Kidney epithelial cell (primary cell): ENCODE results near the gene SLTM. TPM values are rescaled to one million over a fixed set of nuclear protein-coding genes. Genes with fewer than 3 reads are reported as not detected.
"Not testable (repeated sequence)": the region's sequence is repeated elsewhere in the genome, so short reads cannot be mapped to it uniquely, and the experiment has no call there.

Experiments used
- DNase-seq: peaks from one replicate; pipeline ENCODE4 v3.0.0-alpha.2; 2010; ENCODE audit warnings: low read depth
- H3K27me3 ChIP-seq: 2 replicates; pipeline ENCODE4 v1.6.0; 2011; ENCODE audit warnings: low read length; ENCODE audit not compliant: control insufficient read depth, insufficient read depth
- H3K36me3 ChIP-seq: 2 replicates; pipeline ENCODE4 v1.5.1; 2011; ENCODE audit warnings: low read length; ENCODE audit not compliant: control insufficient read depth, insufficient read depth
- H3K4me3 ChIP-seq: 2 replicates; pipeline ENCODE4 v1.5.1; 2011; ENCODE audit warnings: low read depth, mild to moderate bottlenecking, control low read depth, low read length
- CTCF ChIP-seq: IDR thresholded peaks from 2 replicates; pipeline ENCODE4 v1.5.1; 2011; ENCODE audit warnings: mild to moderate bottlenecking, moderate library complexity, low read length, control low read depth, inconsistent platforms; ENCODE audit not compliant: insufficient read depth, poor library complexity, severe bottlenecking
- total RNA-seq: library from RNA; depleted of rRNA; stranded (reverse); fragments of >200 nt; gene quantifications from 2 replicates; pipeline ENCODE4 v1.2.3, GENCODE V29; 2015

SLTM gene
- total RNA-seq, 1 donor from 2014 or later = 60.2 TPM

- no peak for DNase-seq
- Histone ChIP-seq H3K36me3 (no peaks in the 10 kb centered on the region), H3K27me3 (no peaks in the 10 kb centered on the region), H3K4me3 (no peak overlapping the region)
- TF ChIP-seq CTCF = peak; percentile 77
These were observed 23.9 kb upstream of the SLTM start for GRCh38 chr15:58957101-58957973.

- Histone ChIP-seq H3K36me3 (no peaks in the 10 kb centered on the region), H3K4me3 (no peak overlapping the region), H3K27me3 (no peaks in the 10 kb centered on the region)
- no peak for DNase-seq
- no peak for TF ChIP-seq CTCF
These were observed 19.3 kb upstream of the SLTM start for GRCh38 chr15:58952751-58953150.

- Histone ChIP-seq H3K36me3 (no peaks in the 10 kb centered on the region), H3K4me3 (no peak overlapping the region), H3K27me3 (no peaks in the 10 kb centered on the region)
- no peak for TF ChIP-seq CTCF
- DNase-seq = no peak
These were observed 18.0 kb upstream of the SLTM start for GRCh38 chr15:58951388-58952007.

GRCh38 chr15:58947179-58947578, 13.7 kb upstream of the SLTM start:
- no peaks in the 10 kb centered on the region for H3K27me3 ChIP-seq
- TF ChIP-seq CTCF = no peak

GRCh38 chr15:58934974-58935373, 1.5 kb upstream of the SLTM start:
- not testable (repeated sequence) for H3K27me3 ChIP-seq, DNase-seq, H3K4me3 ChIP-seq, H3K36me3 ChIP-seq

More at GRCh38 chr15:58947179-58947578, 13.7 kb upstream of the SLTM start:
- Histone ChIP-seq H3K4me3 (no peak overlapping the region), H3K36me3 (no peaks in the 10 kb centered on the region)
- no peak for DNase-seq

- TF ChIP-seq CTCF = no peak
- H3K4me3 ChIP-seq = no peak overlapping the region
- DNase-seq = no peak
- H3K36me3 ChIP-seq = no peaks in the 10 kb centered on the region
- no peaks in the 10 kb centered on the region for H3K27me3 ChIP-seq
These were observed 1.0 kb upstream of the SLTM start for GRCh38 chr15:58934521-58934920.
